ENCODE measurements around the gene SEC14L3.

DNA sequence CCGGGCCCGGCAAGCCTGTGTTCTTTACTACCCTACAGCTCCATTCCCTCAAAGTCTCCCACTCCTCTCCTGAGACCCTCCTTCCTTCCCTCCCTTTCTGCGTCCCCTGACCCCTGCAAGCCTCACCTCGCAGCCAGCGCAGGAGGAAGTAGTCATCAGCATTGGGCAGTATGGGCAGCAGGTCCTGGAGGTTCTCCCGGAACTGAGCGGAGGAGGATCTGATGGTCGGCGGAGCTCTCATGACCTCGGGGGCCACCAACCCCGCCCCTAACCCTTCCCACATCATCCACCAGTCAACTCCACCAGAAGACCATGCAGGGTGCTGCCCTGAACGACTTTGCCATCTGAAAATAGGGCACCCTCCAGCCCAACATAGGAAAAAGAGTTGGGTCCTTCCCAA, 31.7 kb upstream of the SEC14L3 start:
- no peak for TF ChIP-seq ZNF384 (IDR thresholded peaks at IDR 0.05)
- TF ChIP-seq FOXA1 (IDR thresholded peaks at IDR 0.05): no peak
- no peak for TF ChIP-seq SUZ12 (IDR thresholded peaks at IDR 0.05)
- TF ChIP-seq LEF1 (IDR thresholded peaks at IDR 0.05; ENCODE audit: borderline replicate concordance): no peak
- TF ChIP-seq SP1 (IDR thresholded peaks at IDR 0.05): no peak
